ENCODE results near the gene PCBP4.

PCBP4 gene

DNA sequence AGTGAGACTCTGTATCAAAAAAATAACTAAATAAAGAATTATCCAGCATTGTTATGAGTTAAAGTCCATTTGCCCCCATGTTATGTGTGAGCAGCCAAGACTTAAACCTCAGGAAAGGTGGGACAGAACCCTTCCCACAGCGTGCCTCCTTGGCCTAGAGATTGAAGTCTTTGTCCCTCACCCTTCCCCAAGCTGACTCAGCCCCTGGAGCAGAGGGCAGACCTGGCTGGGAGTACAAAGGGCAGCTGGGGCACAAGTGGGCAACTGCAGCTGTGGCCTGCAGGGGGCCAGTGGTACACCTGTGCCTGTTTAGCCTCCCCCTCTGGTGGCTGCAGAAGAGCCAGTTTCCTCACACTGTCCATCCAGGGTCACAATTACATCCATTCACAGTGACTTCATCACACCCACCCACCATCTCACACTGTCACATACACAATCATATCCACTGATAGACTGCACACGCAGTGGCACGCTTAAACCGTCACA, 15.1 kb upstream of the PCBP4 start:
- Histone ChIP-seq H3K4me1 (ENCODE audit: control insufficient read depth in 1 of 2, insufficient read depth in 2 of 2, low read length in 2 of 2) (peaks cover 6 to 19% of the 10 kb centered on the region in 2 donors), H3K27me3 (ENCODE audit: low read depth, low read length) (no peaks in the 10 kb centered on the region), H3K4me3 (ENCODE audit: low read depth in 1 of 2, low read length in 2 of 2) (peak overlapping the region; percentile 71 to 83), H3K36me3 (ENCODE audit: control insufficient read depth in 1 of 2, insufficient read depth in 2 of 2, low read length in 2 of 2) (peaks cover 0 to 5% of the 10 kb centered on the region in 2 donors), H3K9me3 (ENCODE audit: control insufficient read depth in 1 of 2, low read length in 2 of 2) (no peaks in the 10 kb centered on the region), H3K27ac (ENCODE audit: low read length) (peak overlapping the region; percentile 96)

DNA sequence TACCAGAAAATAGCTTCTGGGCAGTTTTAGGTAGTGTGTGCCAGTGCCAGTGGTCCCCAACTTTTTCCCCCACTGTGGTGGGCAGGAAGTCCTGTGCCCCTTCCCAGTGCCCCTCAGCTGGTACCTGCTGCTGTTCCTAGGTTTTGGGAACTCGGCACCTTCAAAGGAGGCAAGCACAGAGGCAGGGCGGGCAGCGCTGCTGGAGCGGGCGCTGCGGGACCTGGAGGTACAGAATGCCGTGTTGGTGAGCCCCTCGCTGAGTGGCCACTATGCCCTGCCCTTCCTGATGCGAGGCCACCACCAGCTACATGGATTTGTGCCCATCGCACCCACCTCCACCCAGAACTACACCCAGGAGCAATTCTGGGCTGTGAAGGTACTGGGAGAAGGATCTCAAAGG, 13.0 kb upstream of the PCBP4 start:
- no peaks in the 10 kb centered on the region for H3K9me3 ChIP-seq (ENCODE audit: control insufficient read depth in 1 of 2, low read length in 2 of 2)
- no peaks in the 10 kb centered on the region for H3K27me3 ChIP-seq (ENCODE audit: low read depth, low read length)
- H3K27ac ChIP-seq (ENCODE audit: low read length): no peak overlapping the region
- no peak overlapping the region for H3K4me3 ChIP-seq (ENCODE audit: low read depth in 1 of 2, low read length in 2 of 2)
- H3K4me1 ChIP-seq (ENCODE audit: control insufficient read depth in 1 of 2, insufficient read depth in 2 of 2, low read length in 2 of 2): peaks cover 13 to 28% of the 10 kb centered on the region in 2 donors
- H3K36me3 ChIP-seq (ENCODE audit: control insufficient read depth in 1 of 2, insufficient read depth in 2 of 2, low read length in 2 of 2): peaks cover 0 to 5% of the 10 kb centered on the region in 2 donors

DNA sequence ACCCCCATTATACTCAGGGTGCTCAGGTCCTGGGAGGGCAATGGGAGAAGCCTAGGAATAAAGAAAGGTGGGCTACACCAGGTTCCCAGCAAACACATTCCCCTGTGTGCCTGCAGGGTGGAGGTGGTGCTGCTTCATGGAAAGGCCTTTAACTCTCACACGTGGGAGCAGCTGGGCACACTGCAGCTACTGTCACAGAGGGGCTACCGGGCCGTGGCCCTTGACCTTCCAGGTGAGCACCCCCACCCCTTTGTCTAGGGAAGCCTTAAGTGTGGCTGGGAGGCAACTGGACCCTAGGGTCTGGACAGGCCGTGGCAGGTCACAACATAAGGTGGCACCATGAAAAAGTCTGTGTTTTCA, 10.9 kb upstream of the PCBP4 start:
- Histone ChIP-seq H3K4me3 (ENCODE audit: low read depth in 1 of 2, low read length in 2 of 2) (no peak overlapping the region), H3K4me1 (ENCODE audit: control insufficient read depth in 1 of 2, insufficient read depth in 2 of 2, low read length in 2 of 2) (peaks cover 19 to 28% of the 10 kb centered on the region in 2 donors), H3K9me3 (ENCODE audit: control insufficient read depth in 1 of 2, low read length in 2 of 2) (no peaks in the 10 kb centered on the region), H3K27me3 (ENCODE audit: low read depth, low read length) (no peaks in the 10 kb centered on the region), H3K27ac (ENCODE audit: low read length) (no peak overlapping the region), H3K36me3 (ENCODE audit: control insufficient read depth in 1 of 2, insufficient read depth in 2 of 2, low read length in 2 of 2) (peaks cover 0 to 5% of the 10 kb centered on the region in 2 donors)

- Histone ChIP-seq H3K4me1 (ENCODE audit: control insufficient read depth in 1 of 2, insufficient read depth in 2 of 2, low read length in 2 of 2) (peaks cover 17 to 29% of the 10 kb centered on the region in 2 donors), H3K4me3 (ENCODE audit: low read depth in 1 of 2, low read length in 2 of 2) (no peak overlapping the region), H3K27me3 (ENCODE audit: low read depth, low read length) (no peaks in the 10 kb centered on the region), H3K36me3 (ENCODE audit: control insufficient read depth in 1 of 2, insufficient read depth in 2 of 2, low read length in 2 of 2) (peaks cover 0 to 5% of the 10 kb centered on the region in 2 donors), H3K9me3 (ENCODE audit: control insufficient read depth in 1 of 2, low read length in 2 of 2) (no peaks in the 10 kb centered on the region), H3K27ac (ENCODE audit: low read length) (no peak overlapping the region)
Measured at GRCh38 chr3:51977446-51978142, 10.3 kb upstream of the PCBP4 start.

- Histone ChIP-seq H3K36me3 (ENCODE audit: control insufficient read depth in 1 of 2, insufficient read depth in 2 of 2, low read length in 2 of 2) (peaks cover 0 to 4% of the 10 kb centered on the region in 2 donors), H3K4me3 (ENCODE audit: low read depth in 1 of 2, low read length in 2 of 2) (peak overlapping the region; percentile 79 to 81), H3K27ac (ENCODE audit: low read length) (no peak overlapping the region), H3K27me3 (ENCODE audit: low read depth, low read length) (no peaks in the 10 kb centered on the region), H3K4me1 (ENCODE audit: control insufficient read depth in 1 of 2, insufficient read depth in 2 of 2, low read length in 2 of 2) (peaks cover 13 to 22% of the 10 kb centered on the region in 2 donors), H3K9me3 (ENCODE audit: control insufficient read depth in 1 of 2, low read length in 2 of 2) (no peaks in the 10 kb centered on the region)
Measured at GRCh38 chr3:51975852-51976549, 8.7 kb upstream of the PCBP4 start.

- no peaks in the 10 kb centered on the region for H3K9me3 ChIP-seq (ENCODE audit: control insufficient read depth in 1 of 2, low read length in 2 of 2)
- peak within 1 kb of the TSS; percentile 79 to 81 for H3K4me3 ChIP-seq (ENCODE audit: low read depth in 1 of 2, low read length in 2 of 2)
- no peaks in the 10 kb centered on the region for H3K27me3 ChIP-seq (ENCODE audit: low read depth, low read length)
- peaks cover 13 to 22% of the 10 kb centered on the region in 2 donors for H3K4me1 ChIP-seq (ENCODE audit: control insufficient read depth in 1 of 2, insufficient read depth in 2 of 2, low read length in 2 of 2)
- H3K36me3 ChIP-seq (ENCODE audit: control insufficient read depth in 1 of 2, insufficient read depth in 2 of 2, low read length in 2 of 2): no peaks in the 10 kb centered on the region
- peak within 1 kb of the TSS; percentile 98 for H3K27ac ChIP-seq (ENCODE audit: low read length)
Measured at GRCh38 chr3:51974963-51975851, 8.0 kb upstream of the PCBP4 start, which contains the start of gene ABHD14A. Gene ABHD14A (plus strand): TSS chr3:51975064. CDS start chr3:51975136, 72 bp downstream.

DNA sequence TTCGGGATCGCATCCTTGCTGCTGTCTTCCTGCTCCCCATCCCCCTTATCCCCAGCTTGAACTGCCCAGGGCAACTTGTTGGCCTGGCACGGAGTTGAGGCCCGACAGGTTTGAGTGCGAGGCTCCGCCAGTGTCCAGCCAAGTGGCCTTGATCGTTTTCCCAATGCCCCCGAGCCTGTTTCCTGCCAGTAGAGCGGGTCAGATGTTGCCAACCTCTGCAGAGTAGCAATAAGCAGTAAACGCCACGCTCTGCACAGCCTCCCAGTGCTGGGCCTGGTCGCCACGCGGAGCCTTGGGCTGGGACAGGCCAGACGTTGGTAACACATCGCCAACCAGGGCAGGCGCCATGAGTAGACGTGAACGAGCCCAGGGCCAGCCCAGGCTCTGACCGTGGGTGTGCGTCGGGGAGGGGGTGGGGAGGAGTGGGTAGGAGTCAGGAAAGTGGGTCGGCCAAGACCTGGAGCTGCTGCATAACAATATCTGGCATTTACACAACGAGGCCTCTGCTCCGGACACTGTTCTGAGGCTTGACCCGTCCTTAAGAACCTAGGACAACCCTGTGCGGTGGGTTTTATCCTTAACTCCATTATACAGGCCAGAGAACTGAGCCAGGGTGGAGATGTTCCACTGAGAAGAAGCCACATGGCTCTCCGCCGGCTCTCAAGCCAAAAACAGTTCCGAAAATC, 7.2 kb upstream of the PCBP4 start:
- Histone ChIP-seq H3K27ac (ENCODE audit: low read length) (peak overlapping the region; percentile 98), H3K9me3 (ENCODE audit: control insufficient read depth in 1 of 2, low read length in 2 of 2) (no peaks in the 10 kb centered on the region), H3K27me3 (ENCODE audit: low read depth, low read length) (no peaks in the 10 kb centered on the region), H3K4me3 (ENCODE audit: low read depth in 1 of 2, low read length in 2 of 2) (peak overlapping the region; percentile 79 to 81), H3K4me1 (ENCODE audit: control insufficient read depth in 1 of 2, insufficient read depth in 2 of 2, low read length in 2 of 2) (peaks cover 13 to 22% of the 10 kb centered on the region in 2 donors), H3K36me3 (ENCODE audit: control insufficient read depth in 1 of 2, insufficient read depth in 2 of 2, low read length in 2 of 2) (no peaks in the 10 kb centered on the region)

DNA sequence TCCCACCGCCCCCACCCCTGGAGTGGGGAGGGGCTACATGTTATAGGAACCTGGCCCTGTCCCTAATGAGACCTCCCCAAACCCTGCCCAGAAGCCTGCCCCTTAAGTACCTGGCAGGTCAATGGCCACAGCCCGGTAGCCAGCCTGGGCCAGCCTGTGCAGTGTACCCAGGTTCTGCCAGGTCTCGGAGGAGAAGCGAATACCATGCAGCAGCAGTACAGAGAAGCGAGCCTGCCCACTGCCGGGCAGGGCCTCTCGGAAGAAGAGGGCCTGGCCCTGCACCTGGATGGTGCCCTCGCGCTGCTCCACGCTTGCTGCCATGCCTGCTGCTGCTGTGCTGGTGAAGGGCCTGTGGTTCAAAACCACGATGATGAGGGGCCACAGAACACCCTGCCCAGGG, 4.1 kb upstream of the PCBP4 start:
- Histone ChIP-seq H3K4me3 (ENCODE audit: low read depth in 1 of 2, low read length in 2 of 2) (no peak overlapping the region), H3K27me3 (ENCODE audit: low read depth, low read length) (no peaks in the 10 kb centered on the region), H3K9me3 (ENCODE audit: control insufficient read depth in 1 of 2, low read length in 2 of 2) (no peaks in the 10 kb centered on the region), H3K4me1 (ENCODE audit: control insufficient read depth in 1 of 2, insufficient read depth in 2 of 2, low read length in 2 of 2) (peaks cover 13 to 42% of the 10 kb centered on the region in 2 donors), H3K27ac (ENCODE audit: low read length) (no peak overlapping the region), H3K36me3 (ENCODE audit: control insufficient read depth in 1 of 2, insufficient read depth in 2 of 2, low read length in 2 of 2) (no peaks in the 10 kb centered on the region)

GRCh38 chr3:51970606-51971300, 3.5 kb upstream of the PCBP4 start:
- Histone ChIP-seq H3K27ac (ENCODE audit: low read length) (no peak overlapping the region), H3K4me3 (ENCODE audit: low read depth in 1 of 2, low read length in 2 of 2) (no peak overlapping the region), H3K36me3 (ENCODE audit: control insufficient read depth in 1 of 2, insufficient read depth in 2 of 2, low read length in 2 of 2) (no peaks in the 10 kb centered on the region), H3K9me3 (ENCODE audit: control insufficient read depth in 1 of 2, low read length in 2 of 2) (no peaks in the 10 kb centered on the region), H3K27me3 (ENCODE audit: low read depth, low read length) (no peaks in the 10 kb centered on the region), H3K4me1 (ENCODE audit: control insufficient read depth in 1 of 2, insufficient read depth in 2 of 2, low read length in 2 of 2) (peaks cover 11 to 44% of the 10 kb centered on the region in 2 donors)

DNA sequence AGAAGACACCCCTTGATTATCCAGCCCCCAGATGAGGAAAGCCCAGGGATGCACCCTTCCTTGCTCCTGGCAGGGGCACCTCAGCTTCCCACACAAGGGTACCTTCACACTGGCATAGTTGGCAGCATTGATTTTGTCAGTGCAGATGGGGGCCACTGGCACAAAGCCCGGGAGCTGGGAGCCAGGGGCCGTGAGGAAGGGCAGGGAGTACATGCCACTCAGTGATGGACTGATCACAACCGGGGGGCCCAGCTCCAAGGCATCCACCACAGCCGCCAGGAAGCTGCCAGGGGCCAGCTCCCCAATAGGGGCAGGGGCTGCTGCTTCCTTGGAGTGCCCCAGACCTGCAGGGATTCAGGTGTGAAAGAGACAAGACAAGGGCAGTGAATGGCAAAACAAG, 2.6 kb upstream of the PCBP4 start:
- H3K4me3 ChIP-seq (ENCODE audit: low read depth in 1 of 2, low read length in 2 of 2): no peak overlapping the region
- H3K36me3 ChIP-seq (ENCODE audit: control insufficient read depth in 1 of 2, insufficient read depth in 2 of 2, low read length in 2 of 2): no peaks in the 10 kb centered on the region
- peaks cover 6 to 46% of the 10 kb centered on the region in 2 donors for H3K4me1 ChIP-seq (ENCODE audit: control insufficient read depth in 1 of 2, insufficient read depth in 2 of 2, low read length in 2 of 2)
- H3K9me3 ChIP-seq (ENCODE audit: control insufficient read depth in 1 of 2, low read length in 2 of 2): no peaks in the 10 kb centered on the region
- H3K27ac ChIP-seq (ENCODE audit: low read length): no peak overlapping the region
- no peaks in the 10 kb centered on the region for H3K27me3 ChIP-seq (ENCODE audit: low read depth, low read length)

All from muscle layer of duodenum (tissue), 2 donors.